ENCODE measurements around the gene IPO4.
A peak's percentile ranks its signal among the peaks of the same experiment; 100 is the strongest.
"Not testable (repeated sequence)": the region's sequence is repeated elsewhere in the genome, so short reads cannot be mapped to it uniquely, and the experiment has no call there.

Gene IPO4

GRCh38 chr14:24215495-24216344 lies 27.1 kb upstream of the IPO4 start, which contains the start of gene MDP1:
Gene MDP1 (minus strand): TSS chr14:24216066. CDS start chr14:24215955, 111 bp downstream.
- DNase-seq, result peak; percentile 82

DNA sequence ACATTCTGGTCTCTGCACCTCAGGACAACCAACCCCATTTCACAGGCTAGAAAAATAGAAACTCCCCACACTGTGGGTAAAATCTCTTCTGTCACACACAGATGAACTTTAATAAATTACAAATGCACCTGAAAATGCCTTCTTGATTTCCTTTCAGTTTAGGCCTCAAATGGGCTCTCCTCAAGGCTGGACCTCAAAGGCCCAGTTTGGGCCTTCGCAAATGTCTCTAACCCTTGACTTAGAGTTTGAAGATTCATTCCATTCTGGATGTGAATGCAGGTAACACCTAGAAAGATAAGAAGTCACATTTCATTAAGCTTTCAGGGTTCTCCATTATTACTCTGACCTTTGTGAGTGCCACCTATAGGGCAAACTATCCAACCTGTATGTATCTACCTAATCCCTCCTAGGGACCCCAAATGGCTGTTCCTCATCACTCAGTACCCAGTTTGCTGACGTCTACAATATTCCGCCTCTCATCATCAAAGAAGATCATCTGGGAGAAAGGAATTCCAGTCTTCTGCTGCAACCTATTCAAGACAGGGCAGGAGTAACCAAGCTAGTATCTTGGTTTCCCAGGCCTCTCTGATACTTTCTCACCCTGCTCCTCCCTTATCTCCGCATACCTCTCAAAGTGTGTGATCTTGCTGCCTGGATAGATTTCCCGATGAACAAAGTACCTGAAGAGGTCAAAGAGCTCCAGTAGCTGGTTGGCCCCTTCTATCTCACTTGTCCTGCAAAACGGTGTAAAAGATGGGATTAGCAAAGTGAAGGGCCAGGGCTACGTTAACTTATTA lies 25.4 kb upstream of the IPO4 start:
- no peak for DNase-seq

- peak; percentile 96 for DNase-seq
Observed at GRCh38 chr14:24212924-24213865, 24.6 kb upstream of the IPO4 start, which contains the start of gene CHMP4A. Gene CHMP4A (minus strand): TSS chr14:24213488. CDS start chr14:24213439, 49 bp downstream.

DNA sequence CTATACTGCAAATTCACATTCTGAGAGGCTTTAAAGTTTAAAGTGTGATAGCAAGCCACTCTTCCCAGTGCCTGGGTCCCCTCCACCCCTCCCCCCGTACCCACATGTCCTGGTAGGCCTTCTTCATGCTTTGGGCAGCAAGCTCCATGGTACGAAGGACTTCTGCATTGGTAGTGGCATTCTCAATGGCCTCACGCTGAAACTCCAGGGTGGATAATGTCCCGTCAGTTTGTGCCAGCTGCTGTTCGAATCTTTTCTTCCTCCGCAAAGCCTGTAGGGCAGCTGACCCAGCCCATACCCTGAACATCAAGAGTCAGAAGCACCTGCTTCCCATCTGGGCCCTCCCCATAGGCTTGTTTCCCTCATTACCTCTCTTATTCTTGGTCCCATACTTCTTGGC lies 22.7 kb upstream of the IPO4 start:
- DNase-seq, result no peak

- no peak for DNase-seq
Observed at GRCh38 chr14:24207625-24208024, 19.0 kb upstream of the IPO4 start.

GRCh38 chr14:24207104-24207551 lies 18.5 kb upstream of the IPO4 start:
- DNase-seq, result no peak

GRCh38 chr14:24206260-24207103 lies 17.9 kb upstream of the IPO4 start:
- no peak for DNase-seq

GRCh38 chr14:24204163-24205146 lies 15.8 kb upstream of the IPO4 start:
- no peak for DNase-seq

- not testable (repeated sequence) for DNase-seq
Observed at GRCh38 chr14:24203249-24203886, 14.8 kb upstream of the IPO4 start.

- not testable (repeated sequence) for DNase-seq
Observed at GRCh38 chr14:24202538-24202937, 13.9 kb upstream of the IPO4 start.

GRCh38 chr14:24198814-24199524 lies 10.4 kb upstream of the IPO4 start:
- DNase-seq, result no peak

DNA sequence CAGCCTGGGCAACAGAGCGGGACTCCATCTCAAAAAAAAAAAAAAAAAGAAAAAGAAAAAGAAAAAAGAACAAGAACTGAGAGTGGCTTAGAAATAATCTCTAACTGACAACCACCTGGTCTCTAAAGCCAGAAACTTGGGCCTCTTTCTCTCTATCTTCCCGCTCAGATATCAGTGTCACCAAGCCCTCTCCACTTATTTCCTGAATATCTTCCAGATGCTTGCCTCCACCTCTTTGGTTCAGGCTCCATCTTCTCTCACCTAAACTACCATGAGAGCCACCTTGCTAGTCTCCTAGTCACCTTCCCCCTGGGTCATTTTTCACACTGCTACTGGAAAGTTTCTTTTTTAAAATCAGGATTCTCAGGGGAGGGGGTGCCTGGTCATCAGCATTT lies 8.4 kb upstream of the IPO4 start:
- no peak for DNase-seq

GRCh38 chr14:24196071-24197055 lies 7.7 kb upstream of the IPO4 start:
- no peak for DNase-seq

DNA sequence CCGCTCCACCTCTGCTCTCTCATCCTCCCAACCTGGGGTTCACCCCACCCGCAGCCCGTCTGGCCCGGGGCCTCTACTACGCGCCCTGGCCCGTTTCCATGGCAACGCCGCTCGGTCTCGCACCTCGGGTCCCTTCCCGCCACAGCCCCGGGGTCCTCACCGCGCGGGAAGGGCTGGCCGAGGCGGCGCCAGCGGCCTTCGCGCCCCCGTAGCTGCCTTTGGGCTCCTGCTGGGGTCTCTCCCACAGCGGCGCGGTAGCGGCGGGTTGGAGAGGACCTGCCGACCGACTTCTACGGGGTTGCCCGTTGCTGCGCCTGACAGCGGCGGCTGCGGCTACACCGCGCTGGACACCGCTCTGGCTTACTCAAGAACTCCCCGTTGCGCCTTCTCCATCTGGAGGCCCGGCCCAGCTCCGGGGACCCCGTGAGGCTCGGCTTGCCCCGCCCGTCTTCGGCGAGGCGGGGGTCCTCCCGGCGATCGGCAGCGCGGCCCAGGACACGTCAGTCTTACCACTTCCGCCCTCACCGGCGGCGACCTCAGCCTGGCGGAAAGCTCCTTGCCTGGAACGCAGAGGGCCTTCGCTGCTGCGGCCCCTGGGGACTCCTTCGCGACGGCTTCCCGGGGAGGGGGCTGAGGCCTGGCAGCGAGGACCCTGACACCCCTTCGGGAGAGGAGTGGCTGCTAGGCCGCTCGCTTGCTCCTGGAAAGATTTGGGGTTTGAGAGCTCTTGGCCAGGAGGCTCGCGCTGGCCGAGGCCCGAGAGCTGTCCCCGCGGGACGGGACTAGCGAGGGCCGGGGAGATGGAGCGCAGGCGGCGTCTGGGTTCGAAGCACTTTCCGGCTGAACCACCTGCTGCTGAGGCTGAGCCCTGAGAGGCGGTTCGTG lies 6.8 kb upstream of the IPO4 start, which contains the start of gene TM9SF1:
Gene TM9SF1 (minus strand): TSS at position 256 of the 885 bp plus-strand sequence. CDS start 422 bp downstream, outside the sequence.
- DNase-seq, result peak; percentile 86

DNA sequence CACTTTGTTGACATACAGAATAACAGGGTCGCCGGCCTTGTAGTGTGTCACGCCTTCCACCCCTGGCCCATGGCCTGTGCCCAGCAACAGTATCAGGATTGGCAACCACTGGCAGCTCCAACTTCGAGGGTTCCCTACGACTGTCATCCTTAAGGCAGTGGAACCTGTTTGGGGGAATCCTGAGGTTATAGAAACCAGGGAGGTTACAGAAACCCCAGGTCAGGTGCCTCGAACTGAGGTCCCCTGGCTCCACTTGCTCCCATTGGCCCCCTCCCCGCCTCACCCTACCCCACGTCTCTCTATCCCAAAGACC lies 6.2 kb upstream of the IPO4 start:
- no peak for DNase-seq

DNA sequence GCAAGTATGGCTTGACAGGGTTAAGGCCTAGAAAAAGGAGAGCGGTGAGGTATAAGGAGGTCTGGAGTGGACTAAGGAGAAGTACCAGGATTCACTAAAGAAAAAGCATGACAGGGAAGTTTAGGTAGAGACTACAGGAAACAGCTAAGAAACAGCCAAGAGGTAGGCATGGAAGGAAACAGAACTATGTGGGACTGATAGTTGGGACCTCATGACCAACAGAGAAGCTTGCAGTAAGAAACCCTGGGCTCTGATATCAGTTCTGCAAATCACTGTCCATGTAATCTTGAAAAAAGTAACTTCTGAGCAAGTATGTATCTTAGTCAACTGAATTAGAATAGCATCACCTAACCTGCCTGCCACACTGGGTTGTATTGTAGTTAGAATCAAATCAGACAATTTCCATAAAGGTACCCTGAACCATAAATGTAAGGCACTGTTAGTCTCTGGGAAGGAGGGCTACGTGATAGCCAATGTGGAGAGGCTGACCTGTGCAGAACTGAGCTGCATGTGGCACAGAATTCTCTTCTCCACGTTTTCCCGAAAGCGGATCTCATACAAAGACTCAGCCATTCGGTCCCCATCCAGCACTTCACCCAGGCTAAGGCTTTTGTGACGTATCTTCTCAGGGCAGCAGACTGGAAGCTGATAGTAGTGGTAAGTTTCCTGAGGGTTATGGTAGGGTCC lies 5.7 kb upstream of the IPO4 start:
- no peak for DNase-seq

All from NK-92 treated with Interleukin-12 subunit alpha and Interleukin-12 subunit beta, amount 100 ng/mL, for 24 hours (cell line).